Measurements from ENCODE around the gene GPRASP2. TPM values are rescaled to one million over a fixed set of nuclear protein-coding genes. Genes with fewer than 3 reads are reported as not detected.

Gene GPRASP2
- total RNA-seq, 1 donor from 2014 or later = 12.2 TPM

DNA sequence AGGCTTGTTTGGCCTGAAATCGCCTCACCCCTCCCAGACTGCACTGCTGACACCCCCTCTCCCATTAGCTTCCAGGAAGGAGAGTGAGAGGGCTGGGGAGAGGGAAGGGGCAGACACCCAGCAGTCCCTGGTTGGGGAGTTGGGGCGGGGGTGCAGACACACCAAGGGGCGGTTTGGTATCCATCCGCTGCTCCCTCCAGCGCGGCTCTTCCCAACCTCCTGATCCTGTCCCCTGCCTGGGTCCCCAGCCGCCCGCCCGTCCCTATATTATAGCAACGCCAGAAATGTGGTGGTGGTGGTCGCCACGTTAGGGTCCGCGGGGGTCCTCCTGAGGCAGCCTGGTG is 33.2 kb downstream of the GPRASP2 start:
- DNase-seq (ENCODE audit: low spot score) = no peak

DNA sequence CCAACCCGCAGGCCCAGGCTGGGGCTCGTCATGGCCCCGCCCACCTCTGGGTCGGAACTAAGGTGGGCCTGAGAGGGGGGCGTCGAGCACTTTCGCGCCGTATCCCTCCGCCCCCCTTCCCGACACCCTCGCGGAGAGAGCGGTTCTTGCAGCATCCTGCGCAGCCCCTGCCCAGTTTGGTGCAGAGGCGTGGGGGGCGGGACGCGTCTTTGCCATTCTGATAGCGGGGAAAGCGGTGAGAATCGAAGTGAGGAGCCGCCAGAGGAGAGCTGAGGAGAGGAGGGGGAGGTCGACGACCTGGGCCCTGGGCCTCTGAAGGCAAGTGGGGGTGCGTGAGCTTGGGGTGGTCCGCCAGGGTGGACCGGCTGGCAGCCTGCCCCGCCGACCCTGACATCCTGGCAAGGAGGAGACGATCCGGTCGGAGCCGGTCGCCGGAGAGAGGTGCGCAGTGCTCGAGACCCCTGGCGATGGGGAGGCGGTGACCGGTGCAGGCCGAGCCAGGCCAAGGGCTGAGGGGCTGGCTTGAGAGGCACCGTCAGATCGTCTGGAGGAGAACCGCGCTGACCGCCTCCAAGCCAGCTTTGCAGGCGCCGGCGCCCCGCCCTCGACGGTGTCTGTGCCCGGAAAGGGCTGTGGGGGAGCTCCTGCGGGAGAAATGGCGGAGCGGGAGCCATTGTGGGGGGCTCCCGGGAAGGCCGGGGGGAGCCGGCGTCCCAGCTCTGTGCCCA is 33.8 kb downstream of the GPRASP2 start:
- DNase-seq (ENCODE audit: low spot score) = peak; percentile 63

DNA sequence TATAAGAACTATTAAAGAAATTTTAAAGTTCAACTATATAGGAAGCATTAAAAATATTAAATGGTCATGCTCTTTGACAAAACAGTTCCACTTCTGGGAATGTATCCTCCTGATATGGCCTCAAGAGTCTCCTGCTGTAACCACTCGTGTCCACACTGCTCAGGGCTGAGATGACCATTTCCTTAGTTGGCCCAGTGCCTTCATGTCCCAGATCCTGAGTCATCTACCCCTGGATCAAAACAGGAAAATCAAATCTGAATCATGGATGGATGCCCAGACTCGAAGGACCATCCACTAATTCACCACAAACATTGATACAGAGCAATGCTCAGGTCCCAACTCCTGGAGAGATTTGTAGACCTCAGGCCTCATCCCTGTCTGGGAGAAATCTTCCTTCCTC is 53.0 kb downstream of the GPRASP2 start:
- no peak for DNase-seq (ENCODE audit: low spot score)

DNA sequence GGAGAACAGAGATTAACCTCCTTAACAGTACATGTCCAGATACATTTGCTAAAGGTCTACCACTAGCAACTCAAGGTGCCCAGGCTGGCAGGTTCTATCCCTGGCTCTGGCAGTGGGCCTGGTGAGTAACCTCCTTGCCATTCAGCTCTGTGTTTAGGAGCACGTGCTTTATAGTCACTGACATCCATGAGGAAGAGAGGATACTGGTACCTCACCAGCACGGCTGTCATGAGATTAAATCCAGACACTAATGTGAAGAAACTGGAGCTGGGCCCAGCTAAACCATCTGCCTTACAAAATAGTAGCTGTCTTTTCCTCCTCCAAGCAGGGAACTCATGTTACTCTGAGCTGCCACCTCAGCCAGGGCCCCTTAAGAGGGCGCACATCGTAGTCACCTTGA is 53.6 kb downstream of the GPRASP2 start:
- no peak for DNase-seq (ENCODE audit: low spot score)

DNA sequence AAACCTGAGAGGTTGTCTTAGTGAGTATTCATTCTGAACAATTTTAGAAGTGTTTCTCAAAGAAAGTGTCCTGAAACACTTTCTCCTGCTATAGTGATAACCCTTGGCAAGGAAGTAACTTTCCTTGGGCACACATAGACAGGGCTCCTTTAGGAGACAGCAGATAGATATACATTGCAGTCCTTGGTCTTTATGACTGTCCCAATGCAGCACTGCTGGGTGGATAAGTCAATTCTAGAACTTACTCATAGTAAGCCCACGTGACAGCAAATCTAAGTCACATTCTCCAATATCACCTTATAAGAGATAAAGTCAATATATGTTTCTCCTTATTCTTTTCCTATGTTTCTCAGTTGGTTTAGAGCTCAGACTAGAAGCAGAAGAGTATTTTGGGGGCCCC is 55.0 kb downstream of the GPRASP2 start:
- no peak for DNase-seq (ENCODE audit: low spot score)

Other genes starting within 250 kb of the GPRASP2 start
- gene TCP11X2, start 240.6 kb upstream of the GPRASP2 start, total RNA-seq = not detected
- not detected for gene TMSB15A, start 195.7 kb upstream of the GPRASP2 start, total RNA-seq
- gene ARMCX5, start 112.9 kb upstream of the GPRASP2 start, total RNA-seq = 19.0 TPM
- gene GPRASP1, start 61.0 kb upstream of the GPRASP2 start, total RNA-seq = 16.8 TPM
- gene GPRASP3, start 8.3 kb downstream of the GPRASP2 start, total RNA-seq = 6.5 TPM
- 2.3 TPM for gene RAB40AL, start 224.8 kb downstream of the GPRASP2 start, total RNA-seq